Parathyroid adenoma (tissue), 2 donors: Measurements from ENCODE around the gene CYTH4.
A peak's percentile ranks its signal among the peaks of the same experiment; 100 is the strongest.

ENCODE experiments used
- H2AFZ ChIP-seq: fragments of 300-600 bp; sonication (generic); one replicate; pipeline ENCODE4 v1.7.0; 2017; ENCODE audit warnings: antibody characterized with exemption, mild to moderate bottlenecking
- H3K27ac ChIP-seq: fragments of 300-600 bp; sonication (generic); one replicate; pipeline ENCODE4 v1.7.0; 2017
- H3K27me3 ChIP-seq: fragments of 300-600 bp; sonication (generic); one replicate; pipeline ENCODE4 v1.7.0; 2017; ENCODE audit warnings: low read length; ENCODE audit not compliant: control insufficient read depth, insufficient read depth
- H3K36me3 ChIP-seq: fragments of 300-600 bp; sonication (generic); one replicate; pipeline ENCODE4 v1.7.0; 2017; ENCODE audit warnings: low read length; ENCODE audit not compliant: control insufficient read depth, insufficient read depth
- H3K4me1 ChIP-seq: fragments of 300-600 bp; sonication (generic); one replicate; pipeline ENCODE4 v1.7.0; 2017; ENCODE audit warnings: control low read depth
- H3K4me2 ChIP-seq: fragments of 300-600 bp; sonication (generic); one replicate; pipeline ENCODE4 v1.7.0; 2017; ENCODE audit warnings: low read length
- H3K4me3 ChIP-seq: fragments of 300-600 bp; sonication (generic); one replicate; pipeline ENCODE4 v1.7.0; 2017; ENCODE audit warnings: low read depth, low read length
- H3K79me2 ChIP-seq: fragments of 300-600 bp; sonication (generic); one replicate; pipeline ENCODE4 v1.7.0; 2017; ENCODE audit warnings: control low read depth
- H3K9ac ChIP-seq: fragments of 300-600 bp; sonication (generic); one replicate; pipeline ENCODE4 v1.7.0; 2017; ENCODE audit warnings: mild to moderate bottlenecking
- H3K9me3 ChIP-seq: fragments of 300-600 bp; sonication (generic); one replicate; pipeline ENCODE4 v1.7.0; 2017; ENCODE audit warnings: low read length; ENCODE audit not compliant: control insufficient read depth
- TF ChIP-seq, protein P1 (sequence below): fragments of 300-600 bp; sonication (generic); IDR thresholded peaks from one replicate; pipeline ENCODE4 v1.7.0; 2017; ENCODE audit warnings: antibody characterized with exemption, mild to moderate bottlenecking
- donor health status: primary hyperparathyroidism.

CYTH4 gene

DNA sequence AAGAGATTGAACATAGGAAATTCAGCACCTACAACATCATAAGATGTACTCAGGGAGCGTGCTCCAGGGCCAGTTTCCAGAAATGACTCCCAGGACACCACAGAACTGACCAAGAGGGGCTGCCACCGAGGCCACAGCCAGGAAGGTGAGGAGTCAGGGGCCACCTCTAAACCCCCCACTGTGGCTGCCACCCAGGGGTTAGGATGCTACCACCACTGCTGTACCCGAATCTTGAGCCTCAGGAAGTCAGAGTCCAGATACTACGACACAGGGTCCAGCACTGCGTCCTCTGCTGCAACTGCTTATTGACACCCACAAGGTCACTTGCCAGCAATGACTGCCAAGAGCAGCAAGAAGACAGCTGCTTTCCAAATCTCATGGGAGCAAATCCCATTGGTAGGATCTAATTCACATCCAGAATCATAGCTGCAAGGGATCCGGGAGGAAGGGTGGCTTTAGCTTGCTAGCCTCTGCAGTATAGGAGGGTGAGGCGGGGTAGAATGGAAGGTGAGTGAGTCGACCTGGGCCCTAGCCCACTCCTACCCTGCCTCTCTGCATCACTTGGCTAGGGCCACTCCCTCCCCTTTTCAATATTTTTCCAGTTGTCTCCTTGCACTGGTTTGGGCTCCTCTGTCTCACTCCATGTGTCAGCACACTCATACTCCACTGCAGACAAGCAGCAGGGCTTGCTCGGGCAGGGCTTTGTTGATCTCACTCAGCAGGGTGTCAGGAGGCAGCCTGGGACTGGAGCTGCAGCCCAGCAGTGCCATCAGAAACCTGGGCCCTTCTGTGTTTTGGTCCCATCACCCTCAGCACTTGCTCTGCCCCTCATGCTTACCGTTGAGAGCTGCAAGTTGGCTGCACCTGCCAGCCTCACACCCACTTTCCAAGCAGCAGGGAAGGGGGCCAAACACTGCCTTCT, 18.1 kb upstream of the CYTH4 start:
- Histone ChIP-seq H3K4me3 (no peak overlapping the region), H3K4me1 (no peaks in the 10 kb centered on the region), H3K27ac (no peak overlapping the region), H3K79me2 (no peaks in the 10 kb centered on the region), H3K4me2 (no peak overlapping the region), H3K9me3 (no peaks in the 10 kb centered on the region), H2AFZ (no peak overlapping the region), H3K9ac (no peak overlapping the region), H3K36me3 (no peaks in the 10 kb centered on the region), H3K27me3 (no peaks in the 10 kb centered on the region)
- TF ChIP-seq, protein P1, sequence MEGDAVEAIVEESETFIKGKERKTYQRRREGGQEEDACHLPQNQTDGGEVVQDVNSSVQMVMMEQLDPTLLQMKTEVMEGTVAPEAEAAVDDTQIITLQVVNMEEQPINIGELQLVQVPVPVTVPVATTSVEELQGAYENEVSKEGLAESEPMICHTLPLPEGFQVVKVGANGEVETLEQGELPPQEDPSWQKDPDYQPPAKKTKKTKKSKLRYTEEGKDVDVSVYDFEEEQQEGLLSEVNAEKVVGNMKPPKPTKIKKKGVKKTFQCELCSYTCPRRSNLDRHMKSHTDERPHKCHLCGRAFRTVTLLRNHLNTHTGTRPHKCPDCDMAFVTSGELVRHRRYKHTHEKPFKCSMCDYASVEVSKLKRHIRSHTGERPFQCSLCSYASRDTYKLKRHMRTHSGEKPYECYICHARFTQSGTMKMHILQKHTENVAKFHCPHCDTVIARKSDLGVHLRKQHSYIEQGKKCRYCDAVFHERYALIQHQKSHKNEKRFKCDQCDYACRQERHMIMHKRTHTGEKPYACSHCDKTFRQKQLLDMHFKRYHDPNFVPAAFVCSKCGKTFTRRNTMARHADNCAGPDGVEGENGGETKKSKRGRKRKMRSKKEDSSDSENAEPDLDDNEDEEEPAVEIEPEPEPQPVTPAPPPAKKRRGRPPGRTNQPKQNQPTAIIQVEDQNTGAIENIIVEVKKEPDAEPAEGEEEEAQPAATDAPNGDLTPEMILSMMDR: no peak

DNA sequence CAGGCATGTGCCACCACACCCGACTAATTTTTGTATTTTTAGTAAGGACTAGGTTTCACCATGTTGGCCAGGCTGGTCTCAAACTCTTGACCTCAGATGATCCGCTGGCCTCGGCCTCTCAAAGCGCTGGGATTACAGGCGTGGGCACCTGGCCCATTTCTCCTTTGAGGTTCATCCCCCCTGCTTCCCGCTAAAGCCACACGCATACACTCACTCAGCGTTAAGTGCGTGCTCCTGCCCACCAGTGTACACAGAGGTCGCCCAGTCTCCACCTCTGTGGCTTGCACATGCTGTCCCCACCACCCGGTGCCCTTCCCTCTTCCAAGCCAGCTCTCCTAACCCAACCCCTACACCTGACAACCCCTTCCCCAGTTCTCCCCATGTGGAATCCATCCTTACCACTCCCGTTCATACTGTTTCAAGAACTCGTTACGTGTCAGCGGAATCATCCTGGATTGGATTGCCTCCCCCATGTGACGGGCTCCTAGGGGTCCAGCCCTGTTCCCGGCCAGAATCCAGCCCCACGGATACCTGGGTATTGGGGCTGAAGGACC, 15.7 kb upstream of the CYTH4 start:
- TF ChIP-seq, protein P1: no peak
- H3K4me2 ChIP-seq: peak overlapping the region; percentile 72
- H3K9ac ChIP-seq: no peak overlapping the region
- H3K9me3 ChIP-seq: no peaks in the 10 kb centered on the region
- H3K27ac ChIP-seq: no peak overlapping the region
- H3K79me2 ChIP-seq: no peaks in the 10 kb centered on the region
- no peaks in the 10 kb centered on the region for H3K4me1 ChIP-seq
- H2AFZ ChIP-seq: no peak overlapping the region
- no peaks in the 10 kb centered on the region for H3K27me3 ChIP-seq
- peak overlapping the region; percentile 53 for H3K4me3 ChIP-seq
- no peaks in the 10 kb centered on the region for H3K36me3 ChIP-seq

DNA sequence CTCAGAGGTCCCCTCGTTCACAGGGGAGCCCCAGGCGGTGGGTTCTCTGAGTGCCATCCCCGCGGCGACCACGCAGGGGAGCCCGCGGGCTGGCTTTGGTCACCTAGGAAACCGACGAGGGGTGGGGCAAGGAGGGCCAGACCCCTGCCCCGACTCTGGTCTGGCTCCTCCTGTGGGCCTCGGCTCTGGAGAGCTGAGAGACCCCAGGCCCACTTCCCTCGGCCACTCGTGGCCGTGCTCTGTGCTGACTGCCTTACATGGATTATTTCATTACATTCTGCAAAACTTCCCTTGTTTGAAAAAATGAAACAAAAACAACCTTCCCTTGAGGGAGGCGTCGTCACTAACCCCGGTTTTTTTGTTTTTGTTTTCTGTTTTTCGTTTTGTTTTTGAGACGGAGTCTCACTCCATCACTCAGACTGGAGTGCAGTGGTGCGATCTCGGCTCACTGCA, 15.1 kb upstream of the CYTH4 start:
- Histone ChIP-seq H3K9me3 (no peaks in the 10 kb centered on the region), H3K27me3 (no peaks in the 10 kb centered on the region), H3K9ac (no peak overlapping the region), H3K4me2 (peak overlapping the region; percentile 72), H3K79me2 (no peaks in the 10 kb centered on the region), H3K27ac (no peak overlapping the region), H2AFZ (no peak overlapping the region), H3K4me1 (no peaks in the 10 kb centered on the region), H3K4me3 (peak overlapping the region; percentile 53), H3K36me3 (no peaks in the 10 kb centered on the region)
- TF ChIP-seq, protein P1: peak; percentile 24

GRCh38 chr22:37267661-37268413, 14.5 kb upstream of the CYTH4 start:
- Histone ChIP-seq H3K4me1 (no peaks in the 10 kb centered on the region), H3K79me2 (no peaks in the 10 kb centered on the region), H3K36me3 (no peaks in the 10 kb centered on the region), H2AFZ (no peak overlapping the region), H3K4me2 (no peak overlapping the region), H3K9ac (no peak overlapping the region), H3K4me3 (no peak overlapping the region), H3K27ac (no peak overlapping the region), H3K9me3 (no peaks in the 10 kb centered on the region), H3K27me3 (no peaks in the 10 kb centered on the region)
- TF ChIP-seq, protein P1: no peak
